HG03342 (cell line): ENCODE results near the gene C2CD4C.
"Not testable (repeated sequence)": the region's sequence is repeated elsewhere in the genome, so short reads cannot be mapped to it uniquely, and the experiment has no call there.

Experiments
- ATAC-seq: cut with Tn5 transposase; IDR thresholded peaks from one replicate; pipeline ENCODE4 v1.9.1; 2021; ENCODE audit warnings: mild to moderate bottlenecking, moderate library complexity; ENCODE audit not compliant: unreplicated experiment

The C2CD4C gene, protein sequence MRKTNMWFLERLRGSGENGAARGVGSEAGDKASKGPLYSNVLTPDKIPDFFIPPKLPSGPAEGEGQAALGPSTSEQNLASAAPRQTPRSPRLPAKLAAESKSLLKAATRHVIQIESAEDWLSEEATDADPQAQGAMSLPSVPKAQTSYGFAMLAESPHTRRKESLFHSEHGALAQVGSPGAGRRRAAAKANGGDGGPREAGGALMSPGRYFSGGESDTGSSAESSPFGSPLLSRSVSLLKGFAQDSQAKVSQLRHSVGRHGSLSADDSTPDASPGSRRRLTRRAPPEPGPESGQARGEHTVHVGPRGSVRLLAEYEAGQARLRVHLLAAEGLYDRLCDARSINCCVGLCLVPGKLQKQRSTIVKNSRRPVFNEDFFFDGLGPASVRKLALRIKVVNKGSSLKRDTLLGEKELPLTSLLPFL

DNA sequence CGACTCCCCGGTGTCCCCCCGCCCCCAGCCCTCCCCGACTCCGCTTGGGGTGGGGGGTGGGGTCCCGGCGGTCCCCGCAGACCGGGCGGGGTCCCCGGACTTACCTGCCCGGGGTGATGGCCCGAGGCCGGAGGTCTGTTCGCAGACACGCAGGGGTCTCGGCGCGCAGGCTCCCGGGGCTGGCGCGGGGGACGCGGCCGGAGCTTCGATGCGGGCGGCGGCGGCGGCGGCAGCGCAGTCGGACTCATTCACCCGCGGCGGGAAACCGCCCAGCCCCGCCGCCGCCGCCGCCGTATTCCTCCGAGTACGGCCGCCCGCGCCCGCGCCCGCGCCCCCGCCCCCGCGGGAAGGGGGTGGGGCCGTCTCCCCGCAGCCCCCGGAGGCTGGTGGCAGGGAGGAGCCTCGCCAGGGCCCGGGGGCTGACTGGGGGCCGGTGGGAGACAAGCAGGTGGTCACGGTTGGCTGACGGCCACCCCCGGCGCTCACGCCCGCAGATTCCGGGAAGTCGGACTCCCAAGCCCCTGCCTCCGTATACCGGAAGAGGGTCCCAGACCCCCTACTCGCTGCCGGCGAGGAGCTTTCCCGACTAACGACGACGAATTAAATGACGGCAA, at the start of gene C2CD4C:
TSS of gene C2CD4C (minus strand) at position 246 of the 614 bp plus-strand sequence. CDS start 786 bp downstream, outside the sequence.
- no peak for ATAC-seq

DNA sequence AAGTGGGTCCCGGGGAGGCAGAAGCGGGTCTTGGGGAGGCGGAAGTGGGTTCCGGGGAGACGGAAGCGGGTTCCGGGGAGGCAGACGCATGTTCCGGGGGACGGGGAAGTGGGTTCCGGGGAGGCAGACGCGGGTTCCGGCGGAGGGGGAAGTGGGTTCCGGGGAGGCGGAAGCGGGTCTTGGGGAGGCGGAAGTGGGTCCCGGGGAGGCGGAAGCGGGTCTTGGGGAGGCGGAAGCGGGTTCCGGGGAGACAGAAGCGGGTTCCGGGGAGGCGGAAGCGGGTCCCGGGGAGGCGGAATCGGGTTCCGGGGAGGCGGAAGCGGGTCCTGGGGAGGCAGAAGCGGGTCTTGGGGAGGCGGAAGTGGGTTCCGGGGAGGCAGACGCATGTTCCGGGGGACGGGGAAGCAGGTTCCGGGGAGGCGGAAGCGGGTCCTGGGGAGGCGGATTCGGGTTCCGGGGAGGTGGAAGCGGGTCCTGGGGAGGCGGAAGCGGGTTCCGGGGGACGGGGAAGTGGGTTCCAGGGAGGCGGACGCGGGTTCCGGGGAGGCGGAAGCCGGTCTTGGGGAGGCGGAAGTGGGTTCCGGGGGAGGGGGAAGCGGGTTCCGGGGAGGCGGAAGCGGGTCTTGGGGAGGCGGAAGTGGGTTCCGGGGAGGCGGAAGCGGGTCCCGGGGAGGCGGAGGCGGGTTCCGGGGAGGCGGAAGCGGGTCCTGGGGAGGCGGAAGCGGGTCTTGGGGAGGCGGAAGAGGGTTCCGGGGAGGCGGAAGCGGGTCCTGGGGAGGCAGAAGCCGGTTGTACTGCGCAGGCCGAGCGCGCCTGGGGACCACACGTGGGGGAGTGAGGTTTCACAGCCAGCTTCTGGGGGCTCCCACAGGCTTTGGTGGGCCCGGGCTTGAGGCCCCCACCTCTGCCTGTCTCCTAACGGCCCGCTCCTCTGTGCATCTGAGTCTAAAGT, 49.4 kb upstream of the C2CD4C start:
- no peak for ATAC-seq

DNA sequence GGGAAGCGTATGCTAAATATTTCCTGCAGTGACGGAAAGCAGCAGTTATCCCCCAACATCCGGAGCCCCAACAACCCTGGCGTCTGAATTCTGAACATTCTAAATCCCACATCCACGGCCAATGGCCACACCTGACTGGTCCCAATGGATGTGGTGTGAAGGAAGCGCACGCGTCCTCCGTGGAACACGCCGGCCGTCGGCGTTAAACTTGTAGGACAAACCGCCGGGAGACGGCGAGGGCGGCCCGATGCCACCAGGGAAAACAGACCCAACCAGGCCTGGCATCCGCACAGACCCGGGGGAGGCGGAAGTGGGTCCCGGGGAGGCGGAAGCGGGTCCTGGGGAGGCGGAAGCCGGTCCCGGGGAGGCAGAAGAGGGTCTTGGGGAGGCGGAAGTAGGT, 48.7 kb upstream of the C2CD4C start:
- no peak for ATAC-seq

DNA sequence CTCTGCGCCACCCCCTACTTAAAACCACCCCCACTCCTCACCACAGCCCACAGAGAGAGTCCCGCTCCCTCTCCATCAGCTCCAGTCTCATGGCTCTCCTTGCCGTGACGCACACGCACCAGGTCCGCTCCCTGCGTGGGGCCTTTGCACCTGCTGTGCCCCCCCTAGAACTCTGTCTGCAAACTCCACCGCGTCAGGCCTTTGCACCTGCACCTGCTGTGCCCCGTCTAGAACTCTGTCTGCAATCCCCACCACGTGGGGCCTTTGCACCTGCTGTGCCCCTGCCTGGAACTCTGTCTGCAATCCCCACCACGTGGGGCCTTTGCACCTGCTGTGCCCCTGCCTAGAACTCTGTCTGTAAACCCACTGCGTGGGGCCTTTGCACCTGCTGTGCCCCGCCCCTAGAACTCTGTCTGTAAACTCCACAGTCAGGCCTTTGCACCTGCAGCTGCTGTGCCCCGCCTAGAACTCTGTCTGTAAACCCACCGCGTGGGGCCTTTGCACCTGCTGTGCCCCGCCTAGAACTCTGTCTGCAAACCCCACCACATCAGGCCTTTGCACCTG, 47.7 kb upstream of the C2CD4C start:
- no peak for ATAC-seq

DNA sequence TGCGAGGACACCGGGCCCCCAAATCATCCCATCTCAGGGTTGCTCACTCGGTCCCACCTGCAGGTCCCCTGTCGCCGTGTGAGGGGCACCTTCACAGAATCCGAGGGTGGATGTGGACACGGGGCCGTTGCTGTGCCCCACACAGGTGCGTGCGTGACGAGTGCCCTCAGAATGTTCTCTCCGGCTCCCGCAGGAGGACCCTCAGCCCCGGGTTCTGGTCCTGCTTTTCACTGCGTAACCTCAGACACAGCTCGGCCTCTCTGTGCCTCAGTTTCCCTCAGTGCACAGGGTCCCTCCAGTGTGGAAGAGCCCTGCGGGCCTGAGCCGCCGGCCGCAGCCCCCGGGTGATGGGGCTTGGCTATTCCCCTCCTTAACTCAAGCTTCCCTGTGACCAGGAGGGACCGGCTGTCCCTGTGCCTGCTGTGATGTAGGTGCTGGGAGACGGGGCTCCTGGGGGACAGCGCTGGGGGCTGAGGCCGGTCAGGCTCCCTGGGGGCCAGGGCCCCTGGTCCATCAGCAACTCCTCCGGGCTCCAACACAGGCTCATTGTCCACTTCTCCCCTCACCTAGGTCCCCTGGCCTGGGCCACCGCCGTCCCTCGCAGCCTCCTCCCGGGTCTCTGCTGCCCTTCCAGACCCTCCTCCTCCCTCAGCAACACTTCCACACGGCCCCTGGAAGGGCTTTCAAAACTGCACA, 47.1 kb upstream of the C2CD4C start:
- no peak for ATAC-seq

DNA sequence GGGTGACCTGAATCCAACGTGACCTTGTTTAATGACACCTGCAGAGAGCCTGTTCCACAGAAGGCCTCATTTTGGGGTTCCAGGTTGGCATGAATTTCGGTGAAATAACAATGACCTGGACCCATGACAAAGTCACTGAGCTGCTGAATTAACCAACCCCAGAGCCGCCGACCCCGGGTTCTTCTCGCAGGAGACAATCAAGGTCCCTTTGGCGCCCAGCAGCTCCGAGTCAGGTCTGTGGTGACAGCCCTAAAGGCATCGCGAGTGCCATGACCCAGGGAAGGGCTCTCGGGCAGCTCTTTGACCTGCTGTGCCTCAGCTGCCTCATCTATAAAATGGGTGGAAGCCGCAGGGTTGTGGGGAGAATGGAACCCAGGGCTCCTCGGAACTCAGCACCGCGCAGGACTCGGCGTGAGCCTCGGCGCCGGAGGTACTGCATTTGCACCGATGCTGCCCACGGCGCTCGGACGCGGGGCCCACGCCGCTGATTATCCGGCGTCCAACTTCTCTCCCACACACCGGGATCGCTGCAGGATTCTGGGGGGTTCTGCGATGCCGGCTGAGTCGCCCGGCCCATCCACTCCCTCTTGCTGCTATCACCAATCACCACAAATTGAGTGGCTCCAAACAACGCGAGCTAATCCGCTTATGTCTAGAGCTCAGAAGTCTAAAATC, 46.2 kb upstream of the C2CD4C start:
- ATAC-seq, result no peak

DNA sequence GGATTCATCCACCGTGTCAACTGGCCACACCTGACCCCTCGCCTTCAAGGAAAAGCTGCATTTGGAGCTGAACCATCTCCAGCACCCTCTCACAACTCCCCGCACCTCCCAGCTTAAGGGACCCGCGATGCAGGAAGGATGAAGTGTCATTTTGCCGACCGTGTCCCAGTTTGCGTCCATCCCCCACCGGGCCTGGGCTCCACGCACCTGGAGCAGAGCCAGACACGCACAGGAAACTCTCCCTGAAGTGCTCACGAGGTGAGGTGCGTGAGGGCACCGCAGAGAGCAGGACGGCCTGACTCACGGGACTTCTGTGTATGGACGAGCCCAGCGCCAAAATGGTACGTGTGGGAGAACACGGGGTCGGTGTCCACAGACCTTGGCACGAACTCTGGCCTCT, 44.7 kb upstream of the C2CD4C start:
- no peak for ATAC-seq

DNA sequence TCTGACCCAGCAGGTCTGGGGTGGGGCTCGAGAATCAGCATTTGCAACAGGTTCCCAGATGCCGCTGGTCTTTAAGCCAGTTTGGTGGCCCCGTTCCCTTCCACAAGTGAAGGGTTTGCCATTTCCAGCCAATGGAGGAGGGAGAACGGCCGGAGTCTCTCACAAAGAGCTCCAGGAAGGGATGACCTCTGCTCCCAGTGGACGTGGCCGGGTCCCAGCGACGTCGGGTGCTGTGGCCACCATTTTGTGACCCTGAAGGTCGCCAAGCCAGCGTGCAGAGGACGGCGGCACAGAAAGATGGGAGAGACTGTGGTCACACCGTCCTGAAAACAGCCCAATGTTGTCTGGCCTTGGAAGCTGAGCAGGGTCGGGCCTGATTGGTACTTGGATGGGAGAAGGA, 43.9 kb upstream of the C2CD4C start:
- ATAC-seq, result no peak

DNA sequence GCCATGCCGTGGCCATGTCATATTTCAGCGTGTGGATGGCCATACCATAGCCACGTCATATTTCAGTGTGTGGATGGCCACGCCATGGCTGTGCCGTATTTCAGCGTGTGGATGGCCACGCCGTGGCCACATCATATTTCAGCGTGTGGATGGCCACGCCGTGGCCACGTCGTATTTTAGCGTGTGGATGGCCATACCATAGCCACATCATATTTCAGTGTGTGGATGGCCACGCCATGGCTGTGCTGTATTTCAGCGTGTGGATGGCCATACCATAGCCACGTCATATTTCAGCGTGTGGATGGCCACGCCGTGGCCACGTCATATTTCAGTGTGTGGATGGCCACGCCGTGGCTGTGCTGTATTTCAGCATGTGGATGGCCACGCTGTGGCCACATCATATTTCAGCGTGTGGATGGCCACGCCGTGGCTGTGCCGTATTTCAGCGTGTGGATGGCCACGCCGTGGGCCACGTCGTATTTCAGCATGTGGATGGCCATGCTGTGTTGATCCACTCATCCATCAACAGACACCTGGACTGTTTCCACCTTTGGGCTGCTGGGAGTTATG, 42.0 kb upstream of the C2CD4C start:
- ATAC-seq, result not testable (repeated sequence)

DNA sequence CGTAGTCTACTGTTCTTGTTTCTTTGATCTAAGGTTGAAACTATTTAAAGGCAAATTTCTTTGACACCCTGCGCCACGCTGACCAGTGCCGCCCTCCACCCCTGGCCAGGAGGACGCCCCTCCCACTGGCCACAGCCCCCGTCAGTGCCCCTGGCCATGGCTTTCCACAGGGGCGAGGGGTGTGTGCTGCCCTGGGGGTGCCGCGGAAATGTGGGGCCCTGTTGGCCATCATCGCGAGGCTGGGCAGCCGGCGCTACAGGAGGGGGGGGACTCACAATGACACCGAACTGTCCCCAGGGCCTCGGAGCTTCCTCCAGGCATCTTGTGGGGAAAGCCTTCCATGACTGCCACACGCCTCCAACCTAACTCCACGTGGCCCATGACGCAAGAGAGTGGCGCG, 41.0 kb upstream of the C2CD4C start:
- no peak for ATAC-seq

DNA sequence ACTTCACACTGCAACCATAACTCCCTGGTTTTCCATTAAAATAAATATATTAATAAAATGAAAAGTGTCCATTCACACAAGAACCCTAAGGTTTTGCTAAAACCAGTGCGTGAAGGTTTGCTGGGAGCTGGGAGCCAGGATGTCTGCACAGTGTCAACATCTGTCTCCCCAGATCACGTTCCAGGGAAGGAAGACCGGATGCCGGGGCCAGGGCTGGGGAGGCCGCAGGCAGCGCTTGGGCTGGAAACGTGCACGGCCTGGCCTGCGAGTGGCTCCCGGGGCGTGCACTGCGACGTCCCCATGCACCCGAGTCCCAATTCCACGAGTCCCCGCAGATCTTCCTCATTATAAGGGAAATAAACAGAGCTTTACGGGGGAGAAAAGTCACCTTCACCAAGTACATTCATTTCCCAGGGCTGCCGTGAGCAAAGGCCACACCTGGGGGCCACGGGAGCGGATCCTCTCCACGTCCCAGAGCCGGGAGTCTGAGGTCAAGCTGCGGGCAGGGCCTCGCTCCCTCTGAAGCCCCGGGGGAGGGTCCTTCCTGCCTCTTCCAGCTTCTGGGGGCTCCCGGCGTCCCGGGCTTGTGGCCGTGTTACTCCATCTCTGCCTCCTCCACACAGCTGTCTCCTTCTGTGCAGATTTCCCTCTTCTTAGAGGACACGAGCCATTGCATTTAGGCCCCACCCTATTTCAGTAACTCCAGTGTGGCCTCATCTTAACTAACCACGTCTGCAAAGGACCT, 39.0 kb upstream of the C2CD4C start:
- ATAC-seq, result no peak

DNA sequence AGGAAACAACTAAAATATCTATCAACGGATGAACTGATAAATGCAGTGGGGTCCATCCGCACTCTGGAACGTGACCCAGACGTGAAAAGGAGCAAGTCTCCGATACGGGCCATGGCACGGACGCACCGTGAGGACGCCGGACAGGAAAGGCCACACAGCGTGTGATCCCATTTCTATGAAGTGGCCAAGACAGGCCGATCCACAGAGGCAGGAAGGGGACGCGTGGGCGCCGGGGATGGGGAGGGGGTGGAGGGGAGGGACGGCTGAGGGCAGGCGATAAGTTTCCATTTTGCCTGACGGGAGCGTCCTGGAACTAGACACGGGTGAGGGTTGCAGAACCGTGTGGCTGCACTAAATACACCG, 38.1 kb upstream of the C2CD4C start:
- no peak for ATAC-seq

DNA sequence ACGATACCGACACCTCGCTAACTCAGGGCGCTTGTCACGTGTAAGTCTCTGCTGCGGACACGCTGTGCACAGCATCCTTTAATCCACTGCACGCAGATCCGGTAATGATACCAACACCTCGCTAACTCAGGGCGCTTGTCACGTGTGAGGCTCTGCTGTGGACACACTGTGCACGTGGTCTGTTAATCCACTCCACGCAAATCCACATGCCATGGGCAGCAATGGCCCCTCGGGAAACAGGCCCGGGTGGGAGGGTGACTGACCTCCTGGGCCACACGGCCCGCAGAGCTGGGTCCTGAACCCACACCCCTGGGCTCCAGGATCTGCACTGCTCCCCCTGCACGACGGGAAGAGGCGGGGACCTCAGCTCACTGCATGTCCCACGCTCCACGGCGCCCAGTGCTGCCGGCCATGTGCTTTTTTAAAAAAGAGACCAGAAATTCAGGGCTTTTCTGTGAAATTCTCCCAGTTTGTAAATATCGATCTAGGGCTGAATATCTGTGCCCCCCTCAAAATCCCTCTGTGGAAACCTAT, 35.8 kb upstream of the C2CD4C start:
- ATAC-seq, result no peak

DNA sequence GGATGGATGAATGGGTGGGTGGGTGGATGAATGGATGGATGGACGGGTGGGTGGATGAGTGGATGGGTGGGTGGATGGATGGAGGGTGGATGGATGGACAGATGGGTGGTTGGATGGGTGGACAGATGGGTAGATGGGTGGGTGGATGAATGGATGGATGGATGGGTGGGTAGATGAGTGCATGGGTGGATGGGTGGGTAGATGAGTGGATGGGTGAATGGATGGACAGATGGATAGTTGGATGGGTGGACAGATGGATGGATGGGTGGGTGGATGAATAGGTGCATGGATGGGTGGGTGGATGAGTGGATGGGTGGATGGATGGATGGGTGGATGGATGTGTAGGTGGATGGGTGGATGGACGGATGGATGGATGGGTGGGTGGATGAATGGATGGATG, 34.1 kb upstream of the C2CD4C start:
- ATAC-seq, result no peak

DNA sequence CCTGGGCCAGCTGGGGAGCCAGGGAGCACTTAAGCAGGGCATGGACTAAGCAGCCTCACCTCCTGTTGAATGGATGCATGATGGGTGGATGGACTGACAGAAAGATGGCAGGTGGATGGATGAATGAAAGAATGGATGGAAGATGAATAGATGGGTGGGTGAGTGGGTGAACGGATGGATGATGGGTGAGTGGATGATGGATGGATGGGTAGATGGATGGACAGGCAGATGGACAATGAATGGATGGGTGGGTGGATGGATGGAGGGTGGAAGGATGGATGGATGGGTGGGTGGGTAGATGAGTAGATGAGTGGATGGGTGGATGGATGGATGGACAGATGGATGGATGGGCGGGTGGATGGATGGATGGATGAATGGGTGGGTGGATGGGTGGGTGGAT, 33.1 kb upstream of the C2CD4C start:
- ATAC-seq, result no peak

DNA sequence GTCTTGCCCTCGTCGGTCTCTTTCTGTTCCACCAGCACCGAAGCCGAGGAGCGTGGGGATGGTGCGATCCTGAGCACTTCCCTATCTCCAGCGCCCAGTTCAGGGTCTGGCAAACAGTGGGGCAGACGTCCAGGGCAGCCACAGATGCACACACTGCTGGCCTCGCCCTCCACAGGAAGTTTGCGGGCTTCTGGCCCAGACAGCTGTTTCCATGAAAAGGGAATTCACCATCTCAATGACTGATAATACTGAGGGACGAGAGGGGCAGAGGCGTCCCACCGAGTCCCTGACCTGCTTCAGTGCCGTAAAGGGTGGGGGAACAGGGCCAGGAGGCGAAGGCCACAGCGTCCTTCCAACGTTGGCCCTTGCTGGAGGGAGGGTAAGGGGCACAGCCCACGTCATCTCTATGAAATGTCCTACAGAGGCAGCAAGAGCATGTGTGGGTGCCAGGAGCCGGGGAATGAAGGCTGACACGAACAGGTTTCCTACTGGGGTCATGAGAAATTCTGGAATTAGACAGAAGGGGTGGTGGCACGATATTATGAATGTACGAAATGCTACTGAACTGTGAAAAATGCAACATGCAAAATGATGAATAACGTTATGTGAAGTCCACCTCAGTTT, 32.4 kb upstream of the C2CD4C start:
- no peak for ATAC-seq

DNA sequence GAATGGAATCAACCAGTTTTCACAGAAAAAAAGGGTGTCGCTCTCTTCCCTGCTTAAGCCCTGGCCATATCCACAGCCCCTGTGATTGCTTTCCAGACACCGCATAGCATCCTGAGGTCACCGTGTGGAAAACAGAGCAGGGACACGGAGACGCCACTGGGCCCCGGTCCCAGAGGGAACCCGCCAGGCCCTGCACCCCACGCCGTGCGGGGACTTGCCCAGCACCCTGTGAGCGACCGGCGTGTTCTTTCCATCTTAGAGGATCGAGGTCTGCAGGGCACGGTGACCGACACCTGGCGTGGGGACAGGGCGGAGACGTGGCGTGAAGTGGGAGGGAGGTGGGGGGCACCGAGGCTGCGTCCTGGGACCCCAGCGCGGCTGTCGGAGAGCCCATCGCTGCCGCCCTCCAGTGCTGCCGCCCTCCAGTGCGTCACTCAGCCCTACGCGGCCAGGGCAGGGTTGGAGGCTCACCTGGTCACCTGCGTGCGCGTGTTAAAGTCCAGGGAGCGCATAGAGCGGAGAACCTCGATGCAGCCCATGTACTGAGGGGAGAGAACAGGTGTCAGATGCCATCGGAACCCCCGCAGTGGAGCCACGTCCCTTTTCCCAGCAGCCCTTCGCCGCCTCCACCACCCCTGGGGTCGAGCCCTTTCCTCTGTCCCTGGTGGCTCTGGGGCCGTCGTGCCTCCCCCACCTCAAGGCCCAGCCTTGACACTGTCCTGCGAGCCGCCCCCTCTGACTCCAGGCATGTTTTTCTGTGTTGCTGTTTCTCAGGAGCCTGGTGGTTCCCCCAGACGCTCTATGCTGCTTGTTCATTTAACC, 31.7 kb upstream of the C2CD4C start:
- ATAC-seq, result no peak
